Aorta (tissue), 5 donors: ENCODE measurements around the gene PPP1R7. TPM values are rescaled to one million over a fixed set of nuclear protein-coding genes. Genes with fewer than 3 reads are reported as not detected.
A peak's percentile ranks its signal among the peaks of the same experiment; 100 is the strongest.

Experiments
- ATAC-seq: fragments of 200-7000 bp; cut with Tn5 transposase; one replicate; pipeline ENCODE4 v1.9.1; 2022; ENCODE audit warnings: moderate library complexity; ENCODE audit not compliant: low FRiP score
- DNase-seq, 2 donors: peaks; one replicate each; pipeline ENCODE4 v3.0.0-alpha.2; 2020
- H3K27ac ChIP-seq, 2 donors: one replicate each; pipeline ENCODE4 v1.5.1; 2013; ENCODE audit warnings: low read length in 2 of 2, mild to moderate bottlenecking in 2 of 2, moderate library complexity in 2 of 2, control low read depth in 1 of 2, inconsistent platforms in 1 of 2, low read depth in 1 of 2
- H3K27me3 ChIP-seq, 2 donors: one replicate each; pipeline ENCODE4 v1.6.1; 2013; ENCODE audit warnings: control low read depth in 1 of 2, low read length in 1 of 2, mild to moderate bottlenecking in 1 of 2, moderate library complexity in 1 of 2; ENCODE audit not compliant: insufficient read depth in 2 of 2, control insufficient read depth in 1 of 2
- H3K36me3 ChIP-seq, 2 donors: one replicate each; pipeline ENCODE4 v1.6.1; 2013; ENCODE audit warnings: control low read depth in 1 of 2, low read length in 1 of 2, mild to moderate bottlenecking in 1 of 2; ENCODE audit not compliant: insufficient read depth in 2 of 2, control insufficient read depth in 1 of 2
- H3K4me1 ChIP-seq, 2 donors: one replicate each; pipeline ENCODE4 v1.6.1; 2013; ENCODE audit warnings: low read length in 2 of 2, control low read depth in 1 of 2, mild to moderate bottlenecking in 1 of 2, moderate library complexity in 1 of 2; ENCODE audit not compliant: insufficient read depth in 2 of 2, control insufficient read depth in 1 of 2
- H3K4me3 ChIP-seq, 2 donors: one replicate each; pipeline ENCODE4 v1.5.1; 2013; ENCODE audit warnings: low read length in 2 of 2, control low read depth in 1 of 2, mild to moderate bottlenecking in 1 of 2
- H3K9me3 ChIP-seq: one replicate; pipeline ENCODE4 v1.6.1; 2013; ENCODE audit warnings: mild to moderate bottlenecking, low read length; ENCODE audit not compliant: control insufficient read depth
- WGBS, 2 donors: extraction: QIAGEN DNeasy Blood & Tissue Kit; methylation state at CpG; one replicate each; pipeline ENCODE4 v1.1.7; 2013; 5-methylcytosine and 5-hydroxymethylcytosine counted together
- intact Hi-C, 2 donors: fragments of 100-400 bp; cut with DNase I; formaldehyde crosslinking; loops; one replicate each; pipeline versions ENCODE4 v1.14.2 to v1.15.0; 2022
- polyA plus RNA-seq, 2 donors: library from polyadenylated mRNA; stranded (reverse); fragments of 200-250 nt; gene quantifications; one replicate each; pipeline ENCODE4 v1.2.3, GENCODE V29; 2013
- total RNA-seq, 2 donors: library from RNA; stranded (reverse); fragmentation: NEBNext Ultra II Directional; extraction: Animal tissue kit (Norgen Biotek cat#: 25700); gene quantifications; one replicate each; pipeline ENCODE4 v1.2.1, GENCODE V29; 2021
- donor health status: healthy with polysubstance abuse.
- donor health status: Bipolar disorder and iron deficiency.
- donor health status: DM: no; HTN: no; CAD: no.
- donor health status: DM: no; HTN: no; CAD: no.
- donor health status: DM: yes; HTN: yes; CAD: no.

The PPP1R7 gene
- total and polyA plus RNA-seq, 4 donors: 41.1 to 83.4 (median 60.1) TPM

- no peak overlapping the region for H3K27ac ChIP-seq
- H3K4me3 ChIP-seq: no peak overlapping the region
- H3K36me3 ChIP-seq: no peaks in the 10 kb centered on the region
- DNase-seq (peak in 1 of 2 donors; percentile 51), ATAC-seq (no peak)
- intact Hi-C loops: no loop called here
- 93 to 95% methylated on average over 32 of the region's 32 CpGs for WGBS, 2 donors
- no peaks in the 10 kb centered on the region for H3K9me3 ChIP-seq
- no peaks in the 10 kb centered on the region for H3K27me3 ChIP-seq
- H3K4me1 ChIP-seq: no peaks in the 10 kb centered on the region
Measured at GRCh38 chr2:241116606-241117560, 33.4 kb upstream of the PPP1R7 start.

- H3K36me3 ChIP-seq: no peaks in the 10 kb centered on the region
- DNase-seq: no peak
- no peak overlapping the region for H3K27ac ChIP-seq
- H3K4me1 ChIP-seq: no peaks in the 10 kb centered on the region
- no peaks in the 10 kb centered on the region for H3K9me3 ChIP-seq
- H3K27me3 ChIP-seq: no peaks in the 10 kb centered on the region
- intact Hi-C loops: no loop called here
- no peak for ATAC-seq
- H3K4me3 ChIP-seq: no peak overlapping the region
- WGBS, 2 donors: 92% methylated on average over 24 of the region's 24 CpGs
Measured at GRCh38 chr2:241118737-241119505, 31.3 kb upstream of the PPP1R7 start.

- Histone ChIP-seq H3K4me3 (no peak overlapping the region), H3K36me3 (no peaks in the 10 kb centered on the region), H3K9me3 (no peaks in the 10 kb centered on the region), H3K27ac (no peak overlapping the region), H3K4me1 (no peaks in the 10 kb centered on the region), H3K27me3 (no peaks in the 10 kb centered on the region)
- WGBS, 2 donors: 97 to 98% methylated on average over 2 of the region's 2 CpGs
- DNase-seq (no peak), ATAC-seq (no peak)
- intact Hi-C loops: no loop called here
Measured at GRCh38 chr2:241120440-241120839, 29.8 kb upstream of the PPP1R7 start.

DNA sequence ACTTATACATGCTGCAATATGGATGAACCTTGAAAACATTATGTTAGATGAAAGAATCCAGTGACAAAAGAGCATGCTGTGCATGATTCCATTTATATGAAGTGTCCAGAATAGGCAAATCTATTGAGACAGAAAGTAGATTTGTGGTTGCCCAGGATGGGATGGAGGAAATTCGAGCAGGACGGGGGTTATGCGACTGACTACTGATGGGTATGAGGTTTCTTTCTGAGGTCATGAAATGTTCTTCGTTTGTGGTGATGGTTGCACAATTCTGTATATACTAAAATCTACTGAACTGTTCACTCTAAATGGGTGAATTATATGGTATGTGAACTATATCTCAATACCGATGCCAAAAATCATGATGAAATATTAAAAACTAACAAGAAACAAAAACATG, 29.3 kb upstream of the PPP1R7 start:
- no peaks in the 10 kb centered on the region for H3K4me1 ChIP-seq
- H3K27me3 ChIP-seq: no peaks in the 10 kb centered on the region
- H3K4me3 ChIP-seq: no peak overlapping the region
- intact Hi-C loops: no loop called here
- H3K9me3 ChIP-seq: no peaks in the 10 kb centered on the region
- no peaks in the 10 kb centered on the region for H3K36me3 ChIP-seq
- DNase-seq: no peak
- ATAC-seq: no peak
- H3K27ac ChIP-seq: no peak overlapping the region
- WGBS, 2 donors: 95% methylated on average over 5 of the region's 5 CpGs

GRCh38 chr2:241122376-241123002, 27.8 kb upstream of the PPP1R7 start:
- ATAC-seq (no peak), DNase-seq (no peak)
- Histone ChIP-seq H3K4me1 (no peaks in the 10 kb centered on the region), H3K4me3 (no peak overlapping the region), H3K9me3 (no peaks in the 10 kb centered on the region), H3K36me3 (no peaks in the 10 kb centered on the region), H3K27ac (no peak overlapping the region), H3K27me3 (no peaks in the 10 kb centered on the region)
- intact Hi-C loops: no loop called here
- WGBS, 2 donors: 96 to 97% methylated on average over 19 of the region's 19 CpGs

DNA sequence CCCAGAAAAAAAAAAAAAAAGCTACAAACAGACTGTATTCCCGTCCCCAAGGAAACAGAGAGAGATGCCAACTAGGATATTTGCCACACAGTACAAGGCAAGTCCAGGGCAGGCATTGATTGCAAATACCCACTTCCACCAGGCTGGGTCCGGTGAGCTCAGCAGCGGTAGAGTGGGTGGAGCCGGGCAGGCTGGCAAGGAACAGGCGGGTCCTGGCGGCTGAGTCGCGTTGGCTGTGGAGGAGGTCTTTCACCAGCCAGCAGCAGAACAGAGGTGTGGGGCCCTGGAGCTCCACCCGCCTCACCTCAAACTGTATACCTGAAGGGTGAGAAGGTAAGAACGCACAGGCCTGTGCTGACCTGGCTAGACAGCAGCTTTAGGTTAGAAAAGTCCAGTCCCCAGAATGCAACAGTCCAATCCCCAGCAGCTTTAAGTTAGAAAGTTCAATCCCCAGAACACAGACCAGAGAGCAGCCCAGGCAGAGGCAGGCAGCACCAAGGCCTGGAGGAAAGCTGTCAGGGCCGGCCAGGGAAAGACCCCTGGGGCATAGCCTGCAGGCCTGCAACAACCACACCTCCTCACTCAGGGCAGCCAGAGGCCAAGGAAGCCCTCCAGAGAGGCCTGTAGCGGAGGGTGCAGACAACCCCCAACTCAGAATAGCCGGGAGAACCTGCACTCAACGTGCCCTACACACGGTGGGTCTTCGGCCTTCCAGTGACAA, 26.3 kb upstream of the PPP1R7 start:
- no peaks in the 10 kb centered on the region for H3K27me3 ChIP-seq
- no peak for ATAC-seq
- H3K4me1 ChIP-seq: no peaks in the 10 kb centered on the region
- 76 to 88% methylated on average over 16 of the region's 16 CpGs for WGBS, 2 donors
- no peaks in the 10 kb centered on the region for H3K36me3 ChIP-seq
- peak in 1 of 2 donors; percentile 58 for DNase-seq
- no peaks in the 10 kb centered on the region for H3K9me3 ChIP-seq
- no peak overlapping the region for H3K4me3 ChIP-seq
- no peak overlapping the region for H3K27ac ChIP-seq
- intact Hi-C loops: no loop called here

DNA sequence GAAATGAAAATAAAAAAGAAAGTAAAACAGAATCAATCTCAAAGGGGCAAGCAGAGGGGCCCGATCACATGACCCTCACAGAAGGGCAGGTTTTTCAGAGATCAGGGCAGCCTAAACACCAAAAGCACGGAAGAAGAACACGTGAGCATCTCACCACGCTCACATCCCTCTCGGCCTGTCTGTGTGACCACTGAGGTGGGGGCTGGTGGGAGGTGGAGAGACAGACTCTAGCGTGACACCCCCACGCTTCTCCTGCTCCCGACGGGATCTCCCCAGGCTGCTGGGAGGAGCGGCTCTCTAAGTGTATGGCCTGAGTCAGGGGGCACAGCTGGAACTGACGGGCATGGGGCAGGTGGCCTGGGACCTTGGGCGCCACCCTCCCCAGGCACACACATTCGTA, 24.6 kb upstream of the PPP1R7 start:
- WGBS, 2 donors: 94% methylated on average over 13 of the region's 13 CpGs
- no peaks in the 10 kb centered on the region for H3K27me3 ChIP-seq
- no peak for ATAC-seq
- intact Hi-C loops: no loop called here
- DNase-seq: peak in 1 of 2 donors; percentile 62
- no peak overlapping the region for H3K27ac ChIP-seq
- H3K4me1 ChIP-seq: no peaks in the 10 kb centered on the region
- no peaks in the 10 kb centered on the region for H3K9me3 ChIP-seq
- H3K4me3 ChIP-seq: no peak overlapping the region
- H3K36me3 ChIP-seq: no peaks in the 10 kb centered on the region

GRCh38 chr2:241126201-241126611, 24.1 kb upstream of the PPP1R7 start:
- intact Hi-C loops: no loop called here
- Histone ChIP-seq H3K4me3 (no peak overlapping the region), H3K4me1 (no peaks in the 10 kb centered on the region), H3K27me3 (no peaks in the 10 kb centered on the region), H3K9me3 (no peaks in the 10 kb centered on the region), H3K27ac (no peak overlapping the region), H3K36me3 (no peaks in the 10 kb centered on the region)
- WGBS, 2 donors: 91 to 92% methylated on average over 21 of the region's 21 CpGs
- ATAC-seq (peak; percentile 39), DNase-seq (peak in 1 of 2 donors; percentile 41)
